HepG2 (cell line): ENCODE data around the gene MPZ. TPM values are rescaled to one million over a fixed set of nuclear protein-coding genes. Genes with fewer than 3 reads are reported as not detected.

Experiments used
- GABPA ChIP-seq, 2 experiments: IDR thresholded peaks; 2 replicates each; pipeline ENCODE4 v1.6.1; 2011 to 2016; ENCODE audit warnings: low read depth in 2 of 2, low read length in 1 of 2, missing biosample characterization in 1 of 2, missing genetic modification characterization in 1 of 2
- HINFP ChIP-seq: sonication (generic); formaldehyde crosslinking; IDR thresholded peaks from 2 replicates; pipeline ENCODE4 v1.4.0; 2020; ENCODE audit warnings: low read depth, mild to moderate bottlenecking, missing genetic modification reagents
- MZF1 ChIP-seq: sonication (generic); formaldehyde crosslinking; IDR thresholded peaks from 2 replicates; pipeline ENCODE4 v1.8.1; 2023; ENCODE audit warnings: mild to moderate bottlenecking, missing genetic modification reagents, borderline replicate concordance
- RARA ChIP-seq: IDR thresholded peaks from 2 replicates; pipeline ENCODE4 v1.6.1; 2016; ENCODE audit warnings: missing genetic modification reagents, missing compliant biosample characterization
- SIN3B ChIP-seq: fragments of 150-350 bp; IDR thresholded peaks from 2 replicates; pipeline ENCODE4 v1.6.1; 2014; ENCODE audit warnings: low read length
- THAP9 ChIP-seq: sonication (generic); formaldehyde crosslinking; IDR thresholded peaks from 2 replicates; pipeline ENCODE4; 2020; ENCODE audit warnings: missing genetic modification reagents, mild to moderate bottlenecking, borderline replicate concordance
- UBTF ChIP-seq: sonication (generic); formaldehyde crosslinking; IDR thresholded peaks from 2 replicates; pipeline ENCODE4 v1.4.0; 2020; ENCODE audit warnings: mild to moderate bottlenecking, missing genetic modification reagents
- USF2 ChIP-seq, 2 experiments: sonication (generic) in 1 of 2; formaldehyde crosslinking in 1 of 2; IDR thresholded peaks; 2 replicates each; pipeline versions ENCODE4 v1.5.1 to v1.6.1; 2011 to 2020; ENCODE audit warnings: borderline replicate concordance in 1 of 2, low read depth in 1 of 2, low read length in 1 of 2, mild to moderate bottlenecking in 1 of 2, missing genetic modification reagents in 1 of 2, moderate library complexity in 1 of 2
- ZBTB10 ChIP-seq: sonication (generic); formaldehyde crosslinking; IDR thresholded peaks from 2 replicates; pipeline ENCODE4 v1.4.0; 2020; ENCODE audit warnings: missing genetic modification reagents, borderline replicate concordance
- ZBTB38 ChIP-seq: sonication (generic); formaldehyde crosslinking; IDR thresholded peaks from 2 replicates; pipeline ENCODE4 v1.5.1; 2020; ENCODE audit warnings: mild to moderate bottlenecking, missing genetic modification reagents
- ZNF292 ChIP-seq: sonication (generic); formaldehyde crosslinking; IDR thresholded peaks from 2 replicates; pipeline ENCODE4 v1.8.1; 2022; ENCODE audit warnings: mild to moderate bottlenecking, low read depth, missing genetic modification reagents, borderline replicate concordance
- ZNF451 ChIP-seq: sonication (generic); formaldehyde crosslinking; IDR thresholded peaks from 2 replicates; pipeline ENCODE4 v1.5.0; 2020; ENCODE audit warnings: mild to moderate bottlenecking, missing genetic modification reagents
- ZNF556 ChIP-seq: sonication (generic); formaldehyde crosslinking; IDR thresholded peaks from 2 replicates; pipeline ENCODE4 v1.4.0; 2020; ENCODE audit warnings: mild to moderate bottlenecking, missing genetic modification reagents, borderline replicate concordance
- ZNF576 ChIP-seq: sonication (generic); formaldehyde crosslinking; IDR thresholded peaks from 2 replicates; pipeline ENCODE4 v1.4.0; 2020; ENCODE audit warnings: mild to moderate bottlenecking, missing genetic modification reagents
- ZNF589 ChIP-seq: sonication (generic); formaldehyde crosslinking; conservative IDR thresholded peaks from 2 replicates; pipeline ENCODE4 v1.8.0; 2022; ENCODE audit warnings: mild to moderate bottlenecking, moderate library complexity, missing genetic modification reagents
- polyA plus RNA-seq, 8 experiments: library from polyadenylated mRNA; depleted of rRNA in 3 of 8; stranded (reverse) in 7 of 8; unstranded in 1 of 8; fragments of >200 nt; fragmentation: Illumina TruSeq in 4 of 8; extraction: Trizol in 4 of 8; gene quantifications; 2 replicates each; pipeline versions ENCODE4 v1.2.1 to v1.2.3, GENCODE V29; 2011 to 2016; ENCODE audit warnings: low read depth in 4 of 8, missing spikeins in 1 of 8, mixed read lengths in 1 of 8; ENCODE audit not compliant: insufficient read depth in 1 of 8
- total RNA-seq, 5 experiments: library from RNA; depleted of rRNA; stranded (reverse); fragments of >200 nt; fragmentation: Illumina TruSeq; extraction: Trizol; gene quantifications; 2 replicates each; pipeline ENCODE4 v1.2.3, GENCODE V29; 2016; ENCODE audit warnings: low read depth in 1 of 5

Gene MPZ
- total and polyA plus RNA-seq, 2 of the 13 experiments (the other 11 are each of a cell fraction or from before 2014, with no cell fraction given), result 18.3 to 24.6 TPM

- TF ChIP-seq GABPA (IDR thresholded peaks at IDR 0.05; ENCODE audit: low read depth, low read length), result 0 out of 2 replicates have a peak, but pooled peaks have one; percentile 28
- TF ChIP-seq GABPA (CRISPR knock-in tag; IDR thresholded peaks at IDR 0.05; ENCODE audit: low read depth), result peak; percentile 75
- no peak for TF ChIP-seq ZNF589
- TF ChIP-seq ZNF451, result no peak
- peak; percentile 21; the same call in 1 of the 2 replicates for TF ChIP-seq ZNF556 (CRISPR knock-in tag)
- peak; percentile 46; the same call in 1 of the 2 replicates for TF ChIP-seq ZBTB38 (CRISPR knock-in tag)
- TF ChIP-seq RARA (CRISPR knock-in tag), result no peak
- no peak for TF ChIP-seq UBTF (CRISPR knock-in tag)
- no peak for TF ChIP-seq SIN3B
- no peak for TF ChIP-seq HINFP (CRISPR knock-in tag)
- 0 out of 2 replicates have a peak, but pooled peaks have one; percentile 30 for TF ChIP-seq THAP9 (CRISPR knock-in tag)
- no peak for TF ChIP-seq ZNF576 (CRISPR knock-in tag)
- TF ChIP-seq ZBTB10 (CRISPR knock-in tag), result no peak
- TF ChIP-seq MZF1 (CRISPR knock-in tag), result no peak
- TF ChIP-seq ZNF292 (CRISPR knock-in tag), result no peak
- TF ChIP-seq USF2 (IDR thresholded peaks at IDR 0.05; ENCODE audit: low read depth, low read length), result no peak
- no peak for TF ChIP-seq USF2 (CRISPR knock-in tag; IDR thresholded peaks at IDR 0.05; ENCODE audit: borderline replicate concordance)
These were observed 3.8 kb downstream of the MPZ start (continued) for GRCh38 chr1:161305867-161306519.
